ENCODE data around the gene ZNF83.

- TF ChIP-seq, protein P1, sequence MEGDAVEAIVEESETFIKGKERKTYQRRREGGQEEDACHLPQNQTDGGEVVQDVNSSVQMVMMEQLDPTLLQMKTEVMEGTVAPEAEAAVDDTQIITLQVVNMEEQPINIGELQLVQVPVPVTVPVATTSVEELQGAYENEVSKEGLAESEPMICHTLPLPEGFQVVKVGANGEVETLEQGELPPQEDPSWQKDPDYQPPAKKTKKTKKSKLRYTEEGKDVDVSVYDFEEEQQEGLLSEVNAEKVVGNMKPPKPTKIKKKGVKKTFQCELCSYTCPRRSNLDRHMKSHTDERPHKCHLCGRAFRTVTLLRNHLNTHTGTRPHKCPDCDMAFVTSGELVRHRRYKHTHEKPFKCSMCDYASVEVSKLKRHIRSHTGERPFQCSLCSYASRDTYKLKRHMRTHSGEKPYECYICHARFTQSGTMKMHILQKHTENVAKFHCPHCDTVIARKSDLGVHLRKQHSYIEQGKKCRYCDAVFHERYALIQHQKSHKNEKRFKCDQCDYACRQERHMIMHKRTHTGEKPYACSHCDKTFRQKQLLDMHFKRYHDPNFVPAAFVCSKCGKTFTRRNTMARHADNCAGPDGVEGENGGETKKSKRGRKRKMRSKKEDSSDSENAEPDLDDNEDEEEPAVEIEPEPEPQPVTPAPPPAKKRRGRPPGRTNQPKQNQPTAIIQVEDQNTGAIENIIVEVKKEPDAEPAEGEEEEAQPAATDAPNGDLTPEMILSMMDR (IDR thresholded peaks at IDR 0.05), result no peak
- TF ChIP-seq POLR2AphosphoS5 (IDR thresholded peaks at IDR 0.05; ENCODE audit: low read depth, low read length), result no peak
- TF ChIP-seq REST (IDR thresholded peaks at IDR 0.05; ENCODE audit: insufficient read depth in 1 of 2, low read depth in 2 of 2, low read length in 1 of 2), result no peak
Measured at GRCh38 chr19:52600639-52601024, 37.5 kb downstream of the ZNF83 start.
